RPMI7951 (cell line): ENCODE results near the gene GOLGA1. TPM values are rescaled to one million over a fixed set of nuclear protein-coding genes. Genes with fewer than 3 reads are reported as not detected.

ENCODE experiments used
- DNase-seq: peaks from one replicate; pipeline ENCODE4 v3.0.0-alpha.2; 2012; ENCODE audit warnings: low read depth
- total RNA-seq: library from RNA; depleted of rRNA; stranded (reverse); fragments of >200 nt; shearing (Covaris generic); gene quantifications from 2 replicates; pipeline ENCODE4 v1.2.3, GENCODE V29; 2014

The GOLGA1 gene
- total RNA-seq, 1 experiment from 2014 or later, result 9.3 TPM

- no peak for DNase-seq
These were observed 58.7 kb downstream of the GOLGA1 start for GRCh38 chr9:124882231-124882630.

GRCh38 chr9:124881138-124881743 lies 59.6 kb downstream of the GOLGA1 start:
- DNase-seq, result no peak

DNA sequence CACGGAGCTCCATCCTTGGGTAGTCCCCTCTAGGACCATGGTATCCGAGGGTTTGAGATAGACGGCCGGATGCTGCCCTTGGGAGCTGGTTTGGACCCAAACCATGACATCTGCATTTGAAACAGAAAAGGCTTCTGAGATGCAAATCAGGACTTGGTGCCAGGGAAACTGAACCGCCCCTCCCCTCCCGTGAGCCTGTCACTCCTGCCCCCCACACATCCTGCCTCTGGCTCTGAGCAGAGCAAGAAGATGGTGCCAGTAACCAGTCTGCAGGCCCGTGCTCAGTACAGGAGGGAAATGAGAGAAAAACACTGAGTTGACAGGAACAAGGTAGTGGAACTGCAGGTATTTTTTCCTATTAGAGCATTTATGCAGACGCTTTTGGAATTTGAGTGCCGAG lies 60.4 kb downstream of the GOLGA1 start:
- DNase-seq, result no peak

GRCh38 chr9:124879226-124879625 lies 61.7 kb downstream of the GOLGA1 start:
- no peak for DNase-seq

DNA sequence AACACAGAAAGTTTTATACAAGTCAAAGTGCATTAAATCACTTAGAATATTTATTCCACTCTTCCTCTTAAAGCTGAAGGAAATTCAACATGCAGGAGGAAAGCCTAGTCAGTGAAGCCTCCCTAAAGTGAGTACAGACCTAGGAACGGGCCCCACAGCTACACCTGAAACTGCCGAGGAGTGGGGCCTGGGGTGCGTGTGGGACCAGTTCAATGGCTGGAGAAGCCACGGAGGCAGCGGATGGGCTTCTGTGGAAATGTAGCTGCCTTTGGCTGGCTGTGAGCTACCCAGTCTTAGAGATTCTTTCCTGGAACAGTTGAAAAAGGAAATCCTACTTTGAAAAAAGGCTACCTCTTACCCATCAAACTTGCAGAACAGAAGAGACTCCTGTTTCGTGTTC lies 62.4 kb downstream of the GOLGA1 start:
- DNase-seq, result no peak

DNA sequence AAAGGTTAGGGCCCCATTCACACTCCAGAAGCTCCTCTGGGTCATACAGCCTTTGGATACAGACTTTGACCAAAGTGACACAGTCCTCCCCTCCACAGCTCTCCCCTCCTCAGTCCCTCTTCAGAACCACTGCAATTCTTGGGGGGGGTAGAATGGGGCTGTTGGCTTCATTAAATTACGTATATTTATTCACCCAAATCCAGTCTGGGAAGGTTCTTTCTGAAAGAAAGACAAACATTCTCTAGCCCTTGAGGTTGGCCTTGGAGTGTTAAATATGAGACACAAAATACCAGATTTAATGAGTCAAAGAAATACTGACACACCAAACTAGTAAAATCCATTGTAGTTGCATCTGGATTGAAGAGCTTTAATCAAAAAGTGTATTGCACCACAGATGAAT lies 62.9 kb downstream of the GOLGA1 start:
- no peak for DNase-seq

DNA sequence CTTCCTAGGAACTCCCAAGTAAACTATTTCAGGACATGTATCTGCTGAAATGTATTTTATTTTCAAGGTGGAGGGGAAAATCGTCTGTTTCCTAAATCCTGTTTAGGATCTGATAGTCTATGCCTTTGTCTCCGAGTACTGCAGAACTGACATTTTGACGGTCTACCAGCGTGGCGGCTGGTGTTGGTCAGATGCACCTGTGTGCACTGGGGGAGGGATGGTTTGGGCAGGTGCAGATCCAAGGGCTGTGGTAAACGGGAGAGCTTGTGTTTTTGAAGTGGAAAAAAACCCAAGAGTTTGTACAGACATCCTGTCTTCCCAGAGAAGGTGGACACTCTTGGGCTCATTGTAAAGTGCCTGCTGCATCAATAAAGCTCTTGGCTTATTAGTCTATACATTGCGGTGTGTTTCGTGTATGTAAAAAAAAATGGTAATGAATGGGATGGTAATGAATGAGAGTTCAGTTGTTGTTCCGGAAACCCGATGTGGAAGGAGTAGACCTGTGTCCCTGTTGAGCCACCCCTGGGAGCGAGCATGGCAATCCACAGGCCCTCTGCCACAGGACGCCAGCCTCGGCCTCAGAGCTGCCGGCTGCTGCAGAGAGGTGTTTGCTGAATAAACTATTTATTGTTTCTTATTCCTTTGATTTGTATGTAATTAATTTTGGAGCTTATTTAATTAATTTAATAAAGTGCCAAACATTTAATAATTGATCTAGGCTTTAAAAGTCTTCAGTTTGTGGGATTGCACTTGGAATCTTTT lies 63.7 kb downstream of the GOLGA1 start:
- no peak for DNase-seq

DNA sequence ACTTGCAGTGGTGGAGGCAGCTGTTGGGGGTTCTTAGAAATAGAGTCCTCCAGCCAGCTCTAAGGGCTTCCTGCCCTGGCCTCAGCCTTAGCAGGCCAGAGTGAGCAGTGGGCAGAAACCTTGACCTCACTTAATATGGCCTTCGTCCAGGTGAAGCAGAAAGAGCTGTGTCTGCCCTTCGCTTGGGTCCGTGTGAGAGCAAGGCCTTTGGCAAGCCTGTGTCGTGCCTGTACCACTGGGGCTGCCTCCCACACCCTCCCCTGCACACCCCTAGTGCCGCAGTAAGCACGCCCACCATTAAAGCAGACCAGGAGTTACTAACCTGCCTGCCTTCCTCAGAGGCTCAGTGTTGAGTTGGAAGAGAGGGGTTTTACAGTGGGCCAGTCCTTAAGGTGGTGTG lies 65.4 kb downstream of the GOLGA1 start:
- no peak for DNase-seq

- no peak for DNase-seq
These were observed 67.2 kb downstream of the GOLGA1 start for GRCh38 chr9:124873664-124874063.

DNA sequence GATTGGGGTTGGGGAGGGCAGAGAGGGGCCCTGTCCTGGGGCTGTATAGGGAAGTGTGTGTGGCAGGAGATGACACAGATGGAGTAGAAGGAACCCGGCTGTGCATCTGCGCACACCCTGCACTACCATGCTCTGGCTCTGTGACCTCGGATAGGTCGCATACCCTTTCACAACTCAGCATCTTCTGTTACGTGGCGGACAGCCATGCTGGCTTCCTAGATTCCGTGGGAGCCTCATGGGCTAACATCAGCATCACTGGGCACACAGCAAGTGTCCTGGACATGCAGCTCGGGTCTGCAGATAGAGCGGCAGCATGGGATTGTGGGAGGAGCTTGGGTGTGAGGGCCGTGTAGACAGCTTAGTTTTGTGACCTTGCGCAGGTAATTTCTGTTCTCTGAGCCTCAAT lies 69.7 kb downstream of the GOLGA1 start:
- no peak for DNase-seq

DNA sequence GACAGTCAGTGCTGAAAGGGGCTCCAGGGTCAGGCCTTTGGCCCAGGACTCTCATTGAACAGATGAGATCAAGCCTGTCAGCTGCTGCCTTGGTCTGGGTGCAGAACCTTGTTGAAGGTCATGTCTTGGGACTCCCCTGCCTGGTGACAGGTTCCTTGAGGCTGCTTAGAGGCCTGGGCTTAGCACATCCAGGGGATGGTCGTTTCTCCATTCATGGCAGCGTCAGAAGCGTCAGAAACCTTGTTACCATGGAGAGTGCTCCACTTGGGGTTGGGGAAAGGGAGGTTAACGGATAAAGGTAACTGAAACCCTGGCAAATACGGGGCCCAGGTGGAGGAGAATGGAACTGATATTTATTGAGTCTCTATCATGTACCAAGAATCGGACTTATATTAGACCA lies 70.2 kb downstream of the GOLGA1 start:
- DNase-seq, result no peak

DNA sequence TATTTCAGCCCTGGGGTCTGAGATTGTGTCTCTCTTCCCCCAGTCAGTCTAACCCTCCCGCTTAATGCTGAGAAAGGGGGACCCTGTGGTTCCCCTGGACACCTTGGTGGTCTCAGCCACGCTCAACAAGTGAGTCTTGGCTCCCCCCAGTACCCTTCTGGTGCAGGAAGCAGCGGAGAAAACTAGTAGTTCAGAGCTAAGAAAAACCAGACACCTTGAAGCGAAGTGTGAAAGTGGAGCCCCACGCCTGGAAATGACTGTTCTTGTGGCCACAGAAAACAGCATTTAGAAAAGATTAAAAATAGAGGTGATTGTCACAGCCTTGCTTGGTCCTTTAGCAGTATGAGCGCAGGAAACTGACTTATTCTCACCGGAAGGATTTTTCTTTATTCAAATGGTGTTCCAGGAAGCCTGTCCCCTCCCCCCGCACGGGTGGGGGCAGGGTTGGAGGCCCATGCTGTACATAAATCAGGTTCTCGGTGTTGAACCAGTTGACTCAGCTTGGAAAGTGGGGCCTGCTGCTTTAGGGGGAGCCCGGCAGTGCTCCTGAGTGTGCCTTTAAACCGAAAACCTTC lies 70.8 kb downstream of the GOLGA1 start:
- peak; percentile 29 for DNase-seq

DNA sequence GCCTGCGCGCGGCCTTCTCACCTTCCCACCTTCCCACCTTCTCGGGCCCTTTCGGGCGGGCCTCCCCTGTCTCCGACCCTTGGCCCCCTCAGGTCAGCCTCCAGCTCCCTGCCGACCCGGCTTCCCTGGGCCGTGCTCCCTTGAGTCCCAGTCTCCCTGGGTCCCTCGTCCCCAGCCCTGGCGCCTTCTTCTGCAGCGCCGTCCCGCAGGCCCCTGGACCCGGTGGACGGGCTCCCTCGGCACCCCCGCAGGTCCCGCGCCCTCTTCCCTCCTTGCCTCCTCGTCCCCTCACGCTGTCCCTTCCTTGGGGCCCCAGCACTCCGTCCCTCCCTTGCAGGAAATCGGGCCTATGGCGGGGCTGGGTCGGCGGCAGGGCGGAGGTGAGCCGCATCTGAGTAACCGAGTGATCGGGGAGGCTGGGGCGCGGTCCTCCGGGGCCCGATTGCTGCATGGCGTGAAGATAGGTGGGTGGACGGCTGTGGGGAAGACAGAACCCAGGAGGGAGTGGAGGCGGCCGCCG lies 71.4 kb downstream of the GOLGA1 start:
- no peak for DNase-seq

DNA sequence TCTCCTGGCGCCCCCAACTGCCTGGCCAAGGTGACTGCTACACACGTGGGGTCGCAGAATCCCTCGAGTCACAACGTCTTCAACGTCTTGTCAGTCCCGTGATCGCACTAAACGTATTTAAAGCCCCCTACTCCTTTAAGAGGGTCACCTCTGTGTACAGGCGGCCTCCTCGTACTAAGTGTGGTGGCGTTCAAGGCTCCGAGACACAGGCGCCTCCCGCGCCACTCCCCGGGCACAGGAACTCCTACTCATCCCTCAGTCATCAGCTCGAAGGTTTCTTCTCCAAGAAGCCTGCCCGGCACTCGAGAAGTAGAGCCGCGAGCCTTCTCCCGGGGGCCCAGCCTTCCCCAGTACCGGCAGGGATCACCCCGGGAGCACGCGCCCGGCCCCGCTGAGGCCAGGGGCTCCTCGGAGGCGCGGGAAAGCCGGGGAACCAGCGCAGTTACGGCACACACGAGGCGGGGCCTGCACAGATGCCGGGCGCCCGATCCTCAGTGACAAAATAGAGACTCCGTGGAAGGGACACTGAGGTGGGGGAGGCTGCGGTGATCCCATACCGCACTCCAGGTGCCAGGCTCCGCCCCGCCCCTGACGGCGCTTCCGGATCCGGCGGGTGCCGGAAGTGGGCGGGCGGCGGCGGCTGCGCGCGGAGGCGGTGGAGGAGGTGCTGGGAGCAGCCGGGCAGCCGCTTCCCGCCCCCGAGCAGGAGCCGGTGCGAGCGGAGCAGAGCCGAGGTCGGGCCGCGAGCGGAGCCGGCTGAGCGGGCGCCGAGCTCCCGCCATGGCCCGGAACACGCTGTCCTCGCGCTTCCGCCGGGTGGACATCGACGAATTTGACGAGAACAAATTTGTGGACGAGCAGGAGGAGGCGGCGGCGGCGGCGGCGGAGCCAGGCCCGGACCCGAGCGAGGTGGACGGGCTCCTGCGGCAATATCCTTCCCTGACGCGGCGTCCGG lies 72.1 kb downstream of the GOLGA1 start:
- DNase-seq, result peak; percentile 80

DNA sequence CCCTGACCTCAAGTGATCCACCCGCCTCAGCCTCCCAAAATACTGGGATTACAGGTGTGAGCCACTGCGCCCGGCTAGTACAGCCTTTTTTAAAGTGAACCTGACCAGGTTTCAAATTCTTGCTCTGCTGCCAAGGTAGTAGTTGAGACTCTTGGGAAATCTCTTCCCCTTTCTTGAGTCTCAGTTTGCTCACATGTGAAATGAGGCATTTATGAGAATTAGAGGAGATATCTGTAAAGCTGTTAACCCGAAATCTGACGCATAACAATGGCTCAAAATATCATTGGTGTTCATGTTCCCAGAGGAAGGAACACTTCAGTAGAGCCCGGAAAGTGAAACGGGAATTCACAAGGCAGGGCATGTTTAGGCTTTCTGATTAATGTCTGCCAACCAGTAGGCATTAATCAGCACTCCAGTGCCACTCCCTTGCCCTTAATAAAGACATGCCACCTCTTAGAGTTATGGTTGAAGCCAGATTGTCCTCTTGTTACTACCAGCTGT lies 77.5 kb downstream of the GOLGA1 start:
- DNase-seq, result no peak

- DNase-seq, result peak; percentile 91
These were observed 79.3 kb downstream of the GOLGA1 start, which contains the start of the genes ARPC5L and RPL35 for GRCh38 chr9:124861342-124862229. Gene ARPC5L (plus strand): TSS chr9:124862130. CDS start chr9:124869291, 7,161 bp downstream. Gene RPL35 (minus strand): TSS chr9:124861957. CDS start chr9:124861912, 45 bp downstream.

DNA sequence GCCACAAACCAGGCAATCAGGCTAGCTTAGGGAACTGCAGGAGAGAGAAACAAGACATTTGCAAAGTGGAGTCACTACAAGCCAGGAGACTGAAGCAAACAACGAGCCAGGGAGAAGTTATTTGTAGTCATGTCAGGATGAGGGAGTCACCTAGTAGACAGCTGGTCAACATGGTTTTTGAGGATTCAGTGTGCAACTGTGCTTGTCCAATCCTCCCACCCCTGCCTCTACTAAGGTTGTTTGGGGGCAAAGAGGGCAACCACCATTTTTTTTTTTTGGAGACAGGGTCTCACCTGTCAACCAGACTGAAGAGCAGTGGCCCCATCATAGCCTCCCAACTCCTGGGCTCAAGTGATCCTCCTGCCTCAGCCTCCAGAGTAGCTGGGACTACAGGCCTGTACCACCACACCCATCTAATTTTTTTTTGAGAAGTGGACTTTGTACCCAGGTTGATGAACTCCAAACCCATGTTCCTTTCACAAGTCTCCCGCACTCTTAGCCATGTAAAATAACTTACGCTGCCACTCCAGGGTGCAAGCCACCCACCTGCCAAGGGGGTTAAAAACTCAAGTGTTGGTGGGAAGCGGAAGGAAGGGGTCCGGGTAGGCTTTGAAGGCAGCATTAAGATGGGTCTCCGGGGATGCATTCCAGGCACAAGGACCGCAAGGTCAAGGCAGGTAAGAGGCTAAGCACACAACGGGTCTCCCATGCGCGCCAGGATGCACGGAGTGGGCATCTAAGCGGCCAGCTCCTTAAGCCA lies 80.1 kb downstream of the GOLGA1 start:
- no peak for DNase-seq

- DNase-seq, result no peak
These were observed 80.9 kb downstream of the GOLGA1 start for GRCh38 chr9:124859803-124860581.
